BE2C (cell line): ENCODE measurements around the gene KPNA4.

Experiments
- DNase-seq: peaks from one replicate; pipeline ENCODE4 v3.0.0-alpha.2; 2020
- H3K27me3 ChIP-seq: fragments of 250-450 bp; sonication (Bioruptor Pico); 2 replicates; pipeline ENCODE4 v1.5.1; 2020; ENCODE audit warnings: mild to moderate bottlenecking
- H3K36me3 ChIP-seq: fragments of 250-450 bp; sonication (Bioruptor Pico); 2 replicates; pipeline ENCODE4 v1.5.1; 2020; ENCODE audit warnings: mild to moderate bottlenecking
- H3K4me1 ChIP-seq: fragments of 250-450 bp; sonication (Bioruptor Pico); 2 replicates; pipeline ENCODE4 v1.5.1; 2020
- H3K4me3 ChIP-seq: 2 replicates; pipeline ENCODE4 v1.5.1; 2011; ENCODE audit warnings: low read depth, low read length
- H3K9me3 ChIP-seq: fragments of 250-450 bp; sonication (Bioruptor Pico); 2 replicates; pipeline ENCODE4 v1.5.1; 2020
- TF ChIP-seq, protein P1 (sequence below): IDR thresholded peaks from 2 replicates; pipeline ENCODE4 v1.5.1; 2012; ENCODE audit warnings: mild to moderate bottlenecking, low read depth, low read length

The KPNA4 gene

DNA sequence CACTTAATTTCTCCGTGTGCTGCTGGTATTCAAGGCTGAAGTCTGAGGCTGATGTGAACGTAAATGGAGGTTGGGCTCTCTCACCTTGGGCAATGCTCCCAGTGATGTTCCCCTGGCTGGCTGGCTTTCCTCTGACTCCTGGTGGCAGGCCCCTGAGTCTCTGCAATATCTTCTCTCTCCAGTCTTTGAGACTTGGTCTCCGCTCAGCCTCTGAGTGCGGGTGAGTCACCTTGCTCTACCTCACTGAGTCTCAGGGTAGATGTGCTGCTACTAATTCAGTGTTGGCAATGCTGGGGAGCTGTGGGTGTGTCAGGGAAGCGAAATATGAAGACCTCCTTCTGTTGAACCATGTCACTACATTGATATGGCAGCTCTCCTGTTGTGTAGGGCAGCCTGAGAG lies 84.4 kb downstream of the KPNA4 start:
- DNase-seq, result no peak
- TF ChIP-seq, protein P1, sequence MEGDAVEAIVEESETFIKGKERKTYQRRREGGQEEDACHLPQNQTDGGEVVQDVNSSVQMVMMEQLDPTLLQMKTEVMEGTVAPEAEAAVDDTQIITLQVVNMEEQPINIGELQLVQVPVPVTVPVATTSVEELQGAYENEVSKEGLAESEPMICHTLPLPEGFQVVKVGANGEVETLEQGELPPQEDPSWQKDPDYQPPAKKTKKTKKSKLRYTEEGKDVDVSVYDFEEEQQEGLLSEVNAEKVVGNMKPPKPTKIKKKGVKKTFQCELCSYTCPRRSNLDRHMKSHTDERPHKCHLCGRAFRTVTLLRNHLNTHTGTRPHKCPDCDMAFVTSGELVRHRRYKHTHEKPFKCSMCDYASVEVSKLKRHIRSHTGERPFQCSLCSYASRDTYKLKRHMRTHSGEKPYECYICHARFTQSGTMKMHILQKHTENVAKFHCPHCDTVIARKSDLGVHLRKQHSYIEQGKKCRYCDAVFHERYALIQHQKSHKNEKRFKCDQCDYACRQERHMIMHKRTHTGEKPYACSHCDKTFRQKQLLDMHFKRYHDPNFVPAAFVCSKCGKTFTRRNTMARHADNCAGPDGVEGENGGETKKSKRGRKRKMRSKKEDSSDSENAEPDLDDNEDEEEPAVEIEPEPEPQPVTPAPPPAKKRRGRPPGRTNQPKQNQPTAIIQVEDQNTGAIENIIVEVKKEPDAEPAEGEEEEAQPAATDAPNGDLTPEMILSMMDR, result no peak
- Histone ChIP-seq H3K27me3 (no peaks in the 10 kb centered on the region), H3K36me3 (no peaks in the 10 kb centered on the region), H3K4me1 (no peaks in the 10 kb centered on the region), H3K9me3 (no peaks in the 10 kb centered on the region), H3K4me3 (no peak overlapping the region)

DNA sequence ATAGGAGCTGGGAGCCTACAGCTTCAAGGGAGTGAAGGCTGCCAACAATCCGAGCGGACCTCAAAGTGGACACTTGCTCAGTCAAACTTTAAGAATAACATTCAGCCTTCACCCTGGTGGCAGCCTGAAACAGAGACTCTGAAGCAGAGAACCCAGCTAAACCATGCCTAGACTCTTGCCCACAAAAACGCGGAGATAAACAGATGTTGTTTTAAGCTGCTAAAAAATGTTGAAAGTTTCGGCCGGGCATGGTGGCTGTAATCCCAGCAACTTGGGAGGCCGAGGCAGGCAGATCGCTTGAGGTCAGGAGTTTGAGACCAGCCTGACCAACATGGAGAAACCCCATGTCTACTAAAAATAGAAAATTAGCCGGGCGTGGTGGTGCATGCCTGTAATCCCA lies 86.0 kb downstream of the KPNA4 start:
- H3K9me3 ChIP-seq, result no peaks in the 10 kb centered on the region
- TF ChIP-seq, protein P1, result no peak
- H3K36me3 ChIP-seq, result no peaks in the 10 kb centered on the region
- H3K4me1 ChIP-seq, result no peaks in the 10 kb centered on the region
- no peak overlapping the region for H3K4me3 ChIP-seq
- no peak for DNase-seq
- H3K27me3 ChIP-seq, result no peaks in the 10 kb centered on the region

DNA sequence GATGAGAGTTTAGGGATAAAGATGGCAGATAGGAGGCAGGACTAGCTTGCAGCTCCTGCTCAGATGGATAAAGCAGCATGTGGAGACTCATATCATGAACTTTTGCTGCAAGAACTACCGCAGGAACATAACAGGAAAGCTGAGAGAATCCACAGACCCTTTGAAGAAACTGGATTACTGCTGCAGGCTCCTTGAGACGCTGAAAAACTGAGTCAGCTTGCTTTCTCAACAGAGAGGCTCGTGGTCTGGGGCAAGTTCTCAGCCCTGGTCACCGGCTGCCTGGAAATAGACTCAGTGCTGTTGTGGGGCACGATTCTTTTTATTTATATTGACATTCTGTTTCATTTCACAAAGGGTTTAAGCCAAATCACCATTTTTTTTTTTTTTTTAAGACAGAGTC lies 87.0 kb downstream of the KPNA4 start:
- H3K4me1 ChIP-seq, result no peaks in the 10 kb centered on the region
- H3K9me3 ChIP-seq, result no peaks in the 10 kb centered on the region
- no peak overlapping the region for H3K4me3 ChIP-seq
- H3K27me3 ChIP-seq, result no peaks in the 10 kb centered on the region
- no peak for DNase-seq
- TF ChIP-seq, protein P1, result no peak
- H3K36me3 ChIP-seq, result no peaks in the 10 kb centered on the region

DNA sequence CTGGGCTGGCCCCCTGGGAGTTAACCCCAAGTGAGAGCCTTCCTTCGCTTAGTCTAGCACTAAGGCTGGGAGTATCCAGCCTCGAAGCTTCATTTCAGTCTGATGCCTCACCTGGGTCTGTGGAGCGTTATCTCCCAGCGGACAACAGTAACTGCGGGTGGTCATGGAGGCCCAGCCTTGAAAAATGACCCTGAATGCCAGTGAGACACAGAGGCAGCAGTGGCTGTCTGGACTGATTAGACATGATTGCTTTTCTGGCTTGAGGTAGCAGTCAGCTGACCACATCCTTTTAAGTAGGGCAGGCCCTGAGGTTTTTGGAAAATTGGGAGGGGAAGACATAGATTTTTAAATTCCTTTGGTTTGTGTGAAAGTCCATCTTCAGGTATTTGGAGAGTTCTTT lies 87.6 kb downstream of the KPNA4 start:
- no peak for DNase-seq
- no peaks in the 10 kb centered on the region for H3K9me3 ChIP-seq
- no peaks in the 10 kb centered on the region for H3K4me1 ChIP-seq
- TF ChIP-seq, protein P1, result no peak
- no peaks in the 10 kb centered on the region for H3K27me3 ChIP-seq
- H3K4me3 ChIP-seq, result no peak overlapping the region
- no peaks in the 10 kb centered on the region for H3K36me3 ChIP-seq

DNA sequence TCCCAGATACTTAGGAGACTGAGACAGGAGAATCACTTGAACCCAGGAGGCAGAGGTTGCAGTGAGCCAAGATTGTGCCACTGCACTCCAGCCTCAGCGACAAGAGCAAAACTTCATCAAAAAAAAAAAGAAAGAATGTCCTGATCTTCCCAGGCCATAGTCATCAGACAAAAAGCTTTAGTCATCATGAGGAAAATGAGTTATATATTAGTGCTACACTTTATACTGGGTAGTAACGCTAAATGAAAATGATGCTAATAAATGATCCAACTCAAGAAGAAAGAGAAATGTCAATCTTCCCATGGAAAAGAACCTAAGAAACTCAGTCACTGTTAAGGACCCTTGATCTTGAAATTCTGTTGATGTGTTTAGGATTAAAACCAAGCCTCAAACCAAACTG lies 89.5 kb downstream of the KPNA4 start:
- TF ChIP-seq, protein P1, result no peak

DNA sequence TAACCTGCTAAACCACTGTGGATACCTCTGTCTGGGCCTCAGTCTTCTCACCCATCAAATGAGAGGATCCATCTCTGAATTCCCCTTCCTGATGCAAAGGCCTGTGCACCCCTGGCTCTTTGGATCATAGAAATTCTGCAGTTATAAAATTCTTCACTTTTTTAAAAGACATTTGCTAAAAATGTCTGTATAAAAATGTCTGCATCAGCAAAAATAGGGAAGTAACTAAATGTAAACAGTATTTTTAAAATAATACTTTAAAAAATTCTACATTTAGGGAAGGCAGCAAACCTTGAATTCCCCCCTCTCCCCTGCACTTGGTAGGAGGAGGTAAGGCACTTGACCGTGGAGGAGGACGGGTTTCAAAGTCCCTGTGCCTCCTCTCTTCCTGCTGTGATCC lies 90.2 kb downstream of the KPNA4 start:
- H3K9me3 ChIP-seq, result peaks cover 2% of the 10 kb centered on the region
- TF ChIP-seq, protein P1, result no peak
- H3K4me1 ChIP-seq, result no peaks in the 10 kb centered on the region
- no peaks in the 10 kb centered on the region for H3K36me3 ChIP-seq
- H3K4me3 ChIP-seq, result no peak overlapping the region
- no peak for DNase-seq
- H3K27me3 ChIP-seq, result no peaks in the 10 kb centered on the region

More for the DNA sequence above, 89.5 kb downstream of the KPNA4 start:
- H3K4me1 ChIP-seq, result no peaks in the 10 kb centered on the region
- no peak for DNase-seq
- H3K27me3 ChIP-seq, result no peaks in the 10 kb centered on the region
- H3K9me3 ChIP-seq, result peaks cover under 1% of the 10 kb centered on the region
- no peak overlapping the region for H3K4me3 ChIP-seq
- no peaks in the 10 kb centered on the region for H3K36me3 ChIP-seq
